ENCODE results near the gene SPSB4.
"Not testable (repeated sequence)": the region's sequence is repeated elsewhere in the genome, so short reads cannot be mapped to it uniquely, and the experiment has no call there.

Gene SPSB4

DNA sequence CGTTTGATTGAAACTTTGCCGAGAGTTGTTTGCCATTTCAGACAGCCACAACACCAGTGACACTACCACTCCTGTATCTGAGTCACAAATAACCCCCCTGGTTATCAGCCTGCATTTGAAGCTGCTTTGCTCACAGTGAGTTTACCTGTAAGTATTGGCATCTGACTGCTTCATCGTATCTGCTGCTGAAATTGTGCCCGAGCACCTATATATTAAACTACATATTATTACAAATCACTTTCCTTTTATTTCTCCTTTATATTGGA, 39.2 kb upstream of the SPSB4 start:
- Histone ChIP-seq H3K27ac (no peak overlapping the region), H2AFZ (no peak overlapping the region), H3K36me3 (ENCODE audit: control insufficient read depth, insufficient read depth, low read length) (no peaks in the 10 kb centered on the region), H3K4me3 (ENCODE audit: low read depth, low read length) (no peak overlapping the region), H3K4me2 (ENCODE audit: low read length) (no peak overlapping the region), H3K79me2 (no peaks in the 10 kb centered on the region), H3K9ac (no peak overlapping the region), H3K27me3 (ENCODE audit: control insufficient read depth, insufficient read depth, low read length) (no peaks in the 10 kb centered on the region), H3K9me3 (ENCODE audit: control insufficient read depth, low read length) (no peaks in the 10 kb centered on the region), H3K4me1 (no peaks in the 10 kb centered on the region)
- TF ChIP-seq, protein P1, sequence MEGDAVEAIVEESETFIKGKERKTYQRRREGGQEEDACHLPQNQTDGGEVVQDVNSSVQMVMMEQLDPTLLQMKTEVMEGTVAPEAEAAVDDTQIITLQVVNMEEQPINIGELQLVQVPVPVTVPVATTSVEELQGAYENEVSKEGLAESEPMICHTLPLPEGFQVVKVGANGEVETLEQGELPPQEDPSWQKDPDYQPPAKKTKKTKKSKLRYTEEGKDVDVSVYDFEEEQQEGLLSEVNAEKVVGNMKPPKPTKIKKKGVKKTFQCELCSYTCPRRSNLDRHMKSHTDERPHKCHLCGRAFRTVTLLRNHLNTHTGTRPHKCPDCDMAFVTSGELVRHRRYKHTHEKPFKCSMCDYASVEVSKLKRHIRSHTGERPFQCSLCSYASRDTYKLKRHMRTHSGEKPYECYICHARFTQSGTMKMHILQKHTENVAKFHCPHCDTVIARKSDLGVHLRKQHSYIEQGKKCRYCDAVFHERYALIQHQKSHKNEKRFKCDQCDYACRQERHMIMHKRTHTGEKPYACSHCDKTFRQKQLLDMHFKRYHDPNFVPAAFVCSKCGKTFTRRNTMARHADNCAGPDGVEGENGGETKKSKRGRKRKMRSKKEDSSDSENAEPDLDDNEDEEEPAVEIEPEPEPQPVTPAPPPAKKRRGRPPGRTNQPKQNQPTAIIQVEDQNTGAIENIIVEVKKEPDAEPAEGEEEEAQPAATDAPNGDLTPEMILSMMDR (IDR thresholded peaks at IDR 0.05) = no peak

DNA sequence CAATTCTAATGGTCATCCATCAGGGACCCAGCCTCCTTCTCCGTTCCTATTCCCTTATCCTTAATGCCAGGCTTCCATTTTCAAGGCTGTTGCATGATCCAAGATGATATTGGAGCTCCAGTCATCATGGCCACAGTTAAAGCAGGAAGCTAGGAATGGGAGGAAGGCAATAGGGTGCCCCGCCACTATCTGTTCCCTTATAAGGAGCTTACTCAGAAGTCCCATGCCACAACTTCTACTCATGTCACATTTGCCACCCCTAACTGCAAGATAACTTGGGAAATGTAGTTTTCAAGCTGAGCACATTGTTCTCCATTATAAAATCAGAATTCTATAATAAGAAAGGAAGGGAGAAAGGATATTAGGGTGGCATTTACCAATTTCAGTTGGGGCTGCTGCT, 38.6 kb upstream of the SPSB4 start:
- Histone ChIP-seq H3K27me3 (ENCODE audit: control insufficient read depth, insufficient read depth, low read length) (no peaks in the 10 kb centered on the region), H3K9ac (no peak overlapping the region), H3K9me3 (ENCODE audit: control insufficient read depth, low read length) (no peaks in the 10 kb centered on the region), H3K36me3 (ENCODE audit: control insufficient read depth, insufficient read depth, low read length) (no peaks in the 10 kb centered on the region), H2AFZ (no peak overlapping the region), H3K4me3 (ENCODE audit: low read depth, low read length) (no peak overlapping the region), H3K4me2 (ENCODE audit: low read length) (no peak overlapping the region), H3K4me1 (no peaks in the 10 kb centered on the region), H3K79me2 (no peaks in the 10 kb centered on the region), H3K27ac (no peak overlapping the region)
- TF ChIP-seq, protein P1 (IDR thresholded peaks at IDR 0.05) = no peak

DNA sequence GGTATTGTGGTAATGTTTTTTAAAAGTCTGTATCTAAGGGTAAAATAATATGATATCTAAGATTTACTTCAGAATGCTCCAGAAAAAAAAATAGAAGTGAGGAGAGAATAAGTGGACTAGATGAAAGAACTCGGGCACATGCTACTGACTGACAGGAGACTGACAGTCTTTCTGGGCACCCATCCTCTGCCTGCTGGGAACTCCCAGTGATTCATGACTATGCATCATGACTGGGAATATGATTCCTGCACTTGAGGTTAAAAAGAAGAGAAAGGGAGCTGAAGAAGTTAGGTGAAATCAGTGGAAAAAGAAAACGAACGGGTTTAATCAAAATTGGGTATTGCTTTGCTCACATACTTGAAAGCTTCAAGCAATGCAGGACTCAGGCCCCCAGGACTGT, 35.7 kb upstream of the SPSB4 start:
- H3K9me3 ChIP-seq (ENCODE audit: control insufficient read depth, low read length) = no peaks in the 10 kb centered on the region

DNA sequence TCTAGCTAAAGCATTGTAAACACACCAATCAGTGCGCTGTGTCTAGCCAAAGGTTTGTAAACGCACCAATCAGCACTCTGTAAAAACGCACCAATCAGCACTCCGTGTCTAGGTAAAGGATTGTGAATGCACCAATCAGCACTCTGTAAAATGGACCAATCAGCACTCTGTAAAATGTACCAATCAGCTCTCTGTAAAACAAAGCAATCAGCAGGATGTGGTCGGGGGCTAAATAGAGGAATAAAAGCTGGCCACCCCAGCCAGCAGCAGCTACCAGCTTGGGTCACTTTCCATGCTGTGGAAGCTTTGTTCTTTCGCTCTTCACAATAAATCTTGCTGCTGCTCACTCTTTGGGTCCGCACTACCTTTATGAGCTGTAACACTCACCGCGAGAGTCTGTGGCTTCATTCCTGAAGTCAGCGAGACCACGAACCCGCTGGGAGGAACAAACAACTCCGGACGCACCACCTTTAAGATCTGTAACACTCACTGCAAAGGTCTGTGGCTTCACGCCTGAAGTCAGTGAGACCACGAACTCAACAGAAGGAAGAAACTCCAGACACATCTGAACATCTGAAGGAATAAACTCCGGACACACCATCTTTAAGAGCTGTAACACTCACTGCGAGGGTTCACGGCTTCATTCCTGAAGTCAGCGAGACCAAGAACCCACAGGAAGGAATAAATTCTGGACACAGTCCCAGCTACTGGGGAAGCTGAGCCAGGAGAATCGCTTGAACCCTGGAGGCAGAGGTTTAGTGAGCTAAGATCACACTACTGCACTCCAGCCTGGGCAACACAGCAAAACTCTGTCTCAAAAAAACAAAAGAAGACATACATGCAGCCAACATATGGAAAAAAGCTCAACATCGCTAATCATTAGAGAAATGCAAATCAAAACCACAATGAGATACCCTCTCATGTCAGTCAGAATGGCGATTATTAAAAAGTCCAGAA, 33.5 kb upstream of the SPSB4 start:
- not testable (repeated sequence) for H3K79me2 ChIP-seq; H3K4me3 ChIP-seq (ENCODE audit: low read depth, low read length); H3K4me2 ChIP-seq (ENCODE audit: low read length); H3K27ac ChIP-seq; H3K9me3 ChIP-seq (ENCODE audit: control insufficient read depth, low read length); H3K36me3 ChIP-seq (ENCODE audit: control insufficient read depth, insufficient read depth, low read length); H3K27me3 ChIP-seq (ENCODE audit: control insufficient read depth, insufficient read depth, low read length); H3K9ac ChIP-seq; H2AFZ ChIP-seq; H3K4me1 ChIP-seq

More for the DNA sequence above, 35.7 kb upstream of the SPSB4 start:
- Histone ChIP-seq H2AFZ (no peak overlapping the region), H3K4me2 (ENCODE audit: low read length) (no peak overlapping the region), H3K4me1 (no peaks in the 10 kb centered on the region), H3K27ac (no peak overlapping the region), H3K9ac (no peak overlapping the region), H3K36me3 (ENCODE audit: control insufficient read depth, insufficient read depth, low read length) (no peaks in the 10 kb centered on the region), H3K79me2 (no peaks in the 10 kb centered on the region), H3K27me3 (ENCODE audit: control insufficient read depth, insufficient read depth, low read length) (no peaks in the 10 kb centered on the region), H3K4me3 (ENCODE audit: low read depth, low read length) (no peak overlapping the region)
- TF ChIP-seq, protein P1 (IDR thresholded peaks at IDR 0.05) = no peak

DNA sequence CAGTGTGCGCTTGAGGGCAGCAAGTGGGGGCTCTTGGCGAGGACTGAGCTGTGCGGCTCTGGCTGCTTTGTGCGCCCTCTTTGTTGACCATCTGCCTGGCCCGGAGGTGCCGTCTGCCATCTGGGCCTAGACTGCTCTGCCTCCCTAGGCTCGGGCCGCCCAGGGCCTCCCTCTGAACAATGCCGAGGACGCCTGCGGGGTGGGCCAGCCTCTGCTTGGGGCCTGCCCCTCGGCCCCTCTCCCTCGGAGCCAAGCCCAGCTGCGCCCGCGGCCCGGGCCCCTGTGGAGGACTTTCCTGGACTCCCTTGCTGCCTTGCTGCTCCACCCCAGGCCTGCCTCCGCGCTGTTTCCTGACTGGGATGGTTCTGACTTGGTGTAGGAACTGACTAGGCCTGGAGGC, 31.9 kb upstream of the SPSB4 start:
- TF ChIP-seq, protein P1 (IDR thresholded peaks at IDR 0.05) = no peak
- Histone ChIP-seq H3K36me3 (ENCODE audit: control insufficient read depth, insufficient read depth, low read length) (no peaks in the 10 kb centered on the region), H3K27ac (no peak overlapping the region), H2AFZ (no peak overlapping the region), H3K27me3 (ENCODE audit: control insufficient read depth, insufficient read depth, low read length) (no peaks in the 10 kb centered on the region), H3K9me3 (ENCODE audit: control insufficient read depth, low read length) (no peaks in the 10 kb centered on the region), H3K4me2 (ENCODE audit: low read length) (no peak overlapping the region), H3K9ac (no peak overlapping the region), H3K4me1 (no peaks in the 10 kb centered on the region), H3K4me3 (ENCODE audit: low read depth, low read length) (no peak overlapping the region), H3K79me2 (no peaks in the 10 kb centered on the region)

Measured in parathyroid adenoma (tissue), 2 donors.